Prostate gland (tissue), 2 donors: ENCODE measurements around the gene PALLD. TPM values are rescaled to one million over a fixed set of nuclear protein-coding genes. Genes with fewer than 3 reads are reported as not detected.

ENCODE experiments used
- DNase-seq: peaks from one replicate; pipeline ENCODE4 v3.0.0-alpha.2; 2019; ENCODE audit warnings: low spot score
- H3K27ac ChIP-seq, 2 donors: fragments of 200-600 bp; sonication (generic); 2 replicates each; pipeline ENCODE4 v1.5.1; 2017 to 2019
- H3K27me3 ChIP-seq: fragments of 200-600 bp; sonication (generic); replicated peaks from 2 replicates; pipeline ENCODE4 v1.5.1; 2019; ENCODE audit not compliant: insufficient read depth
- H3K36me3 ChIP-seq, 2 donors: fragments of 200-600 bp; sonication (generic); 1 replicate in 1 of 2; 2 replicates in 1 of 2; pipeline versions ENCODE4 v1.5.1 to v1.8.1; 2017 to 2019
- H3K4me1 ChIP-seq: fragments of 200-600 bp; sonication (generic); replicated peaks from 2 replicates; pipeline ENCODE4 v1.5.1; 2019
- H3K4me3 ChIP-seq, 2 donors: fragments of 200-600 bp; sonication (generic); 2 replicates each; pipeline ENCODE4 v1.5.1; 2017 to 2019
- H3K9me3 ChIP-seq: fragments of 200-600 bp; sonication (generic); 2 replicates; pipeline ENCODE4 v1.5.1; 2017
- POLR2A ChIP-seq: fragments of 450-650 bp; IDR thresholded peaks from one replicate; pipeline ENCODE4 v1.6.1; 2016; ENCODE audit warnings: antibody characterized with exemption, mild to moderate bottlenecking
- POLR2AphosphoS5 ChIP-seq: sonication (generic); formaldehyde crosslinking; IDR thresholded peaks from one replicate; pipeline ENCODE4 v1.6.1; 2017; ENCODE audit warnings: antibody characterized with exemption
- WGBS: methylation state at CpG from one replicate; pipeline ENCODE4 v1.1.5; 2018; 5-methylcytosine and 5-hydroxymethylcytosine counted together
- intact Hi-C: fragments of 100-400 bp; cut with DNase I; formaldehyde crosslinking; loops from one replicate; pipeline ENCODE4 v1.14.2; 2022
- total RNA-seq, 2 donors: library from RNA; depleted of rRNA; stranded (reverse); fragments of >200 nt; gene quantifications; one replicate each; pipeline ENCODE4 v1.1.0, GENCODE V29; 2016
- TF ChIP-seq, protein P1 (sequence below), 4 experiments: fragments of 200-600 bp in 2 of 4; fragments of 450-650 bp in 2 of 4; sonication (generic) in 2 of 4; IDR thresholded peaks; 1 replicate in 3 of 4; 2 replicates in 1 of 4; pipeline ENCODE4 v1.5.1; 2016 to 2019; ENCODE audit warnings: antibody characterized with exemption in 4 of 4, mild to moderate bottlenecking in 2 of 4, moderate library complexity in 2 of 4

The PALLD gene
- total RNA-seq, 2 donors from 2014 or later, result 252 TPM

DNA sequence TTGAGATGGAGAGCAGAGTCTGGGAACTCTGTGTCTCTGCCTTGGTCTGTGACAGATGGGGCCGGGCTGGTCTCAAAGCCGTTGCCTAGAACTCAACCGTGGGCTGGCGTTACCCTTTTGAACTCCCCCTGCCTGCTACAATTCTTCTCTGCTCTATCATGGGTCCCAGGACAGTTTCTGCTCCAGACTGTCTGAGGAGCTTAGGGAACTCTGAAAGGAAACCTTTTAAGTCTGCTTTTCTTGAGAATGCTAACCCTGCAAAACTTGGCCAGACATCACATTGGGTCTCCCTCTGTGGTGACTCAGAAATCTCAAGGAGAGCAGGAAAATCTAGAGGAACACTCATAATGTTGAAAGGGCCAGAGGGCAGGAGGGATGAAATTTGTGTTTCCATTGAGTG lies 272.6 kb downstream of the PALLD start:
- H3K27me3 ChIP-seq, result no peaks in the 10 kb centered on the region
- TF ChIP-seq, protein P1, sequence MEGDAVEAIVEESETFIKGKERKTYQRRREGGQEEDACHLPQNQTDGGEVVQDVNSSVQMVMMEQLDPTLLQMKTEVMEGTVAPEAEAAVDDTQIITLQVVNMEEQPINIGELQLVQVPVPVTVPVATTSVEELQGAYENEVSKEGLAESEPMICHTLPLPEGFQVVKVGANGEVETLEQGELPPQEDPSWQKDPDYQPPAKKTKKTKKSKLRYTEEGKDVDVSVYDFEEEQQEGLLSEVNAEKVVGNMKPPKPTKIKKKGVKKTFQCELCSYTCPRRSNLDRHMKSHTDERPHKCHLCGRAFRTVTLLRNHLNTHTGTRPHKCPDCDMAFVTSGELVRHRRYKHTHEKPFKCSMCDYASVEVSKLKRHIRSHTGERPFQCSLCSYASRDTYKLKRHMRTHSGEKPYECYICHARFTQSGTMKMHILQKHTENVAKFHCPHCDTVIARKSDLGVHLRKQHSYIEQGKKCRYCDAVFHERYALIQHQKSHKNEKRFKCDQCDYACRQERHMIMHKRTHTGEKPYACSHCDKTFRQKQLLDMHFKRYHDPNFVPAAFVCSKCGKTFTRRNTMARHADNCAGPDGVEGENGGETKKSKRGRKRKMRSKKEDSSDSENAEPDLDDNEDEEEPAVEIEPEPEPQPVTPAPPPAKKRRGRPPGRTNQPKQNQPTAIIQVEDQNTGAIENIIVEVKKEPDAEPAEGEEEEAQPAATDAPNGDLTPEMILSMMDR (IDR thresholded peaks at IDR 0.05), result no peak
- TF ChIP-seq POLR2AphosphoS5 (no peak), POLR2A (no peak)
- no peaks in the 10 kb centered on the region for H3K4me1 ChIP-seq
- no peaks in the 10 kb centered on the region for H3K36me3 ChIP-seq
- no peak for DNase-seq
- H3K4me3 ChIP-seq, result no peak overlapping the region
- H3K9me3 ChIP-seq, result no peaks in the 10 kb centered on the region
- WGBS, result 70% methylated on average over 4 of the region's 4 CpGs
- intact Hi-C loops, result no loop called here
- H3K27ac ChIP-seq, result no peak overlapping the region

DNA sequence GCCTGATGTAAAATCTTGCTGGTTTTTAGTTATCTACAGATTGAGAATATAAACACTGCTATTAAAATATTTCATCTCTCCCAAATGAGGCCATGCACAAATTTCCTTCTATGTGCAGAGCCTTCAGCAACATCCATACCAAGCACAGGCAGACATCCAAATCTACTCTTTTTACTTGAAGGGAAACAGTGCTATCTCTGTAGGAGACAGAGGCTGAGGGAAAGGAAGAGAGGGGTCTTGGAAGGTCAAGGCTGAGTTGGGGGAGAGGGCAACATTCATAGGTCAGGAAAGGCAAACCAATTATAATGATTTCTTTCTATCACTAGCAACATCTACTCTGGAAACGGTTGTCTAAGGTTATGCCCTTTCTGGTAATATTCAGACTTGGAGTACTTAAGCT lies 273.0 kb downstream of the PALLD start:
- H3K27ac ChIP-seq, result no peak overlapping the region
- no peaks in the 10 kb centered on the region for H3K36me3 ChIP-seq
- 48% methylated on average over 1 of the region's 1 CpG for WGBS
- intact Hi-C loops, result no loop called here
- no peaks in the 10 kb centered on the region for H3K9me3 ChIP-seq
- no peaks in the 10 kb centered on the region for H3K4me1 ChIP-seq
- TF ChIP-seq, protein P1 (IDR thresholded peaks at IDR 0.05), result no peak
- TF ChIP-seq POLR2AphosphoS5, result no peak
- TF ChIP-seq POLR2A, result no peak
- no peak for DNase-seq
- H3K4me3 ChIP-seq, result no peak overlapping the region
- no peaks in the 10 kb centered on the region for H3K27me3 ChIP-seq

DNA sequence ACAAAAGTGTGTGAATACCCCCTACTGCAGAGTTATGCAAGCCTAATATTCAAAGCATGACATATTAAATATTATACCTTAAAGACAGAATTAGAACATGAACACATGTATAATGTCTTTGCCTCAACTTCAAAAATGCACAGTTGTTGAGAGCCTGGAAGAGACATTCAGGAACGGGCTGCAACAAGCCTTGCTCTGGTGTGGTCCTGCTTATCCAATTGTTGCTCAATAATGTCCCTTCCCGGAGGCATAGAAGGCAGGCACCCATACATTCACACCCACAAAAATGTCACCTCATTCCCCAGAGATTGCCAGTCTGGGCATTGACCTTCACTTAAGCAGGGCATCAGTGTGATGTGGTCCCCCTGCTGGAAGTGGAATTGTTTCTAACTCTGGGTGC lies 274.4 kb downstream of the PALLD start:
- TF ChIP-seq POLR2AphosphoS5 (no peak), POLR2A (no peak)
- TF ChIP-seq, protein P1 (IDR thresholded peaks at IDR 0.05), result no peak
- H3K9me3 ChIP-seq, result no peaks in the 10 kb centered on the region
- no peaks in the 10 kb centered on the region for H3K4me1 ChIP-seq
- WGBS, result 65% methylated on average over 2 of the region's 2 CpGs
- no peak for DNase-seq
- H3K27me3 ChIP-seq, result no peaks in the 10 kb centered on the region
- no peak overlapping the region for H3K27ac ChIP-seq
- intact Hi-C loops, result no loop called here
- no peaks in the 10 kb centered on the region for H3K36me3 ChIP-seq
- no peak overlapping the region for H3K4me3 ChIP-seq

DNA sequence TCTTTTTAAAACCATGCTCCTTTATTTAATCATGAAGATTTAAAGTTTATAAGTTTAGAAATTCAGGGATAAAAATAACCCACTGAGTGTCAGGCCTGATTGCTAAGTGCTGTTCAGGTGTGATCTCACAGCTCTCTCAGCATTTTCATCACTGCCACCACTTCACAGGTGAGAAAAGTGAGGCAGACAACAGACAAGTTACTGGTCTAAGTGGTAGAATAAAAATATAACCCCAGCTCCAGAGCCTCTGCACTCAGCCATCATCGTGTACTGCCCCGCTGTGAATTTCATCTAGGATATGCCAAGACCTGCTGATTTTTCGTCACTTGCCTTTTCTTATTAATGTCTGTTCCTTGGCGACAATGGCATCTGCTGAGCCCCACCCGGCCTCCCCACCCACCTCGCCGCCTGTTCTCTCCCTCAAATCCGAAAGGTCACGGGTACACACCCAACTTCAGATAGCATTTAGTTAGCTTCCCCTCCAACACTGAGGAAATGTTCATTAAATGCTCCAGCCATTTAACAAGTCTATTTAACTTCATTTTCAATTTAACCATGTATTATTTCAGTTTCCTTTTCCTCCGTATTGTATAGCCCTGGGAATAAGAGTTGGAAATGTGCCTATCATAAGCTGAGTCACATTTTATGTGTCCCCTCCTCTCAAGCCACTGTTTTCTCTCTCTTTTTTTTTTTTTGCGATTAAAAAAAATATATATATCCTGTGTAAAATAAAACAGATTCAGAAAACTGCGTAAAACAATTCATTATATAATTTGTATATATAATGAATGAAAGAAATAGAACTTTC lies 276.7 kb downstream of the PALLD start:
- Histone ChIP-seq H3K4me1 (no peaks in the 10 kb centered on the region), H3K27me3 (no peaks in the 10 kb centered on the region), H3K9me3 (no peaks in the 10 kb centered on the region), H3K36me3 (no peaks in the 10 kb centered on the region), H3K27ac (no peak overlapping the region), H3K4me3 (no peak overlapping the region)
- DNase-seq, result no peak
- intact Hi-C loops, result no loop called here
- WGBS, result 77% methylated on average over 12 of the region's 12 CpGs
- TF ChIP-seq POLR2AphosphoS5 (no peak), POLR2A (no peak)
- TF ChIP-seq, protein P1 (IDR thresholded peaks at IDR 0.05), result no peak

DNA sequence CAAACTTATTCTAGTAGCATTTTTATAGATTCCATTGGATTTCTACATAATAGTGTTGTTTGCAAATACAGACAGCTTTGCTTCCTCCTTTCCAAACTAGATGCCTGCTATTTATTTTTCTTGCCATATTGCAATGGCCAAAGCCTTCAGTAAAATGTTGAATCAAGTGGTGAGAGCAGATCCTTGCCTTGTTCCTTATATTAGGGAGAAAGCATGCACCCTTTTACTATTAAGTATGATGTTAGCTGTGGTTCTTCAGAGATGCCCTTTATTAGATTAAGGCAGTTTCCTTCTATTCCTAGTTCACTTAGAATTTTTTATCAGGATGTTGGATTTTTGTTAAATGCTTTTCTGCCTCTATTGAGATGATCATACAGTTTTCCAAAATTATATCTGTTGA lies 279.5 kb downstream of the PALLD start:
- H3K4me3 ChIP-seq, result no peak overlapping the region
- no peaks in the 10 kb centered on the region for H3K9me3 ChIP-seq
- intact Hi-C loops, result no loop called here
- H3K27me3 ChIP-seq, result no peaks in the 10 kb centered on the region
- no peak overlapping the region for H3K27ac ChIP-seq
- H3K36me3 ChIP-seq, result no peaks in the 10 kb centered on the region
- no peaks in the 10 kb centered on the region for H3K4me1 ChIP-seq
- no peak for DNase-seq
- TF ChIP-seq, protein P1 (IDR thresholded peaks at IDR 0.05), result no peak
- TF ChIP-seq POLR2AphosphoS5 (no peak), POLR2A (no peak)
